ENCODE results near the gene BAG1. TPM values are rescaled to one million over a fixed set of nuclear protein-coding genes. Genes with fewer than 3 reads are reported as not detected.

The BAG1 gene
- 40.2 TPM for total RNA-seq

DNA sequence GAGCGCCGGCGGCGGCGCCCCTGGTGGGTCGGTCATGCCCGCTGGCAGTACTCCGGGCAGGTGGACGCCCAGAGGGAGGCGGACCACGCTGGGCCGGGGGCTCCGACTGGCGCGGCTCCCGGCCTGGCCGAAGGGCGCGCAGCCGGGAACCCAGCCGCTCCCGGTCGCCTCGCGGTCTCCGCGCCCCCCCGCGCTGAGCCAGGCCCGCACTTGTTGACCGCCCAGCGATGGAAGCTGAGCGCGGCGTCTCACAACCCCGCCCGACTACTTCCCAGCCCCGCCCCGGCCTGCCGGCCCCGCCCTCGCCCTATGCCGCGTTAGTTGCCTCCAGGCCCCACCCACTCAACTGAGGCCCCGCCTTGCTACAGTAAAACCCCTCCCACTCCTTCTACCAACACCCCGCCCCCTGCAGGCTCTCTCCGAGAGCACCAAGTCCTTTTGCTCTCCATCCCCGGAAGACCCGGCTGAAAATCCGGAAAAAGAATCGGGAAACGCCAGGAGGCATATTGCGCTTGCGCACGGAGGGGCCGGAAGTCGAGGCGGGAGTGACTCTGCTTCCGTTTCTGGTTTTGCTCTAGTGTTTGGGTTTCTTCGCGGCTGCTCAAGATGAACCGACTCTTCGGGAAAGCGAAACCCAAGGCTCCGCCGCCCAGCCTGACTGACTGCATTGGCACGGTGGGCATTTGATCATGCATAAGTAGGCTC lies at the start of gene BAG1, which contains the start of gene CHMP5:
Gene BAG1, minus strand, starts transcription at position 236 of the 705 bp plus-strand sequence.
Gene CHMP5, plus strand, starts transcription at position 577 of the 705 bp plus-strand sequence. Its CDS starts 30 bp downstream, at position 607.
- H3K4me1 ChIP-seq (ENCODE audit: control insufficient read depth in 3 of 3, insufficient read depth in 3 of 3, low read length in 3 of 3): peaks cover 24 to 28% (median 27%) of the 10 kb centered on the region in 3 donors
- H3K9ac ChIP-seq (ENCODE audit: low read depth in 1 of 3, low read length in 3 of 3): peak within 1 kb of the TSS; percentile 95 to 99 (median 97)
- no peaks in the 10 kb centered on the region for H3K9me3 ChIP-seq (ENCODE audit: control insufficient read depth in 3 of 3, low read length in 3 of 3)
- H3K27me3 ChIP-seq (ENCODE audit: control insufficient read depth in 3 of 3, insufficient read depth in 3 of 3, low read length in 3 of 3): no peaks in the 10 kb centered on the region
- peak within 1 kb of the TSS; percentile 95 to 99 (median 98) for H3K4me3 ChIP-seq (ENCODE audit: low read length in 3 of 3)
- peak within 1 kb of the TSS; percentile 95 for H3K27ac ChIP-seq (ENCODE audit: low read depth, low read length)
- H3K36me3 ChIP-seq (ENCODE audit: control insufficient read depth in 3 of 3, insufficient read depth in 3 of 3, low read length in 3 of 3): peaks cover 32 to 40% (median 38%) of the 10 kb centered on the region in 3 donors

DNA sequence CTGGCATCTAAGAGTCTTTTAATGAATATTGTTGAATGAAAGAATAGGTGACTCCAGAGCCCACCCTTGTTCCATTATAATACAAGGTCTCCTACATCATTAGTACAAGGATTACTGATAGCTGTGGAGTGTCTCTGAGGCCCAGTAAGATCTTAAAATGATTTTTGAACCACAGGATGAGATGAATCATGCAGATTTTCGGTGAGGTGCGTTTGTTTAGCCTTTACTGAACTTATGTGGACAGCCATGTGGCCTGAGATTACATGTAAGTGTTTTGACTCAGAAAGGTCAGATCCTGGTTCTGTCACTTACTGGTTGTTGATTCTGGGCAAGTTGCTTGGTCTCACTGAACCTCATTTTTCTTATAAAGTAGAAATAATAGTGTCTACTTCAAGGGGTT lies 47.4 kb upstream of the BAG1 start:
- Histone ChIP-seq H3K9me3 (ENCODE audit: control insufficient read depth in 3 of 3, low read length in 3 of 3) (no peaks in the 10 kb centered on the region), H3K9ac (ENCODE audit: low read depth in 1 of 3, low read length in 3 of 3) (no peak overlapping the region), H3K4me1 (ENCODE audit: control insufficient read depth in 3 of 3, insufficient read depth in 3 of 3, low read length in 3 of 3) (peaks cover 0 to 3% (median 0%) of the 10 kb centered on the region in 3 donors), H3K27me3 (ENCODE audit: control insufficient read depth in 3 of 3, insufficient read depth in 3 of 3, low read length in 3 of 3) (no peaks in the 10 kb centered on the region), H3K27ac (ENCODE audit: low read depth, low read length) (no peak overlapping the region), H3K4me3 (ENCODE audit: low read length in 3 of 3) (no peak overlapping the region), H3K36me3 (ENCODE audit: control insufficient read depth in 3 of 3, insufficient read depth in 3 of 3, low read length in 3 of 3) (peaks cover 46 to 75% (median 66%) of the 10 kb centered on the region in 3 donors)

GRCh38 chr9:33310748-33311147 lies 46.2 kb upstream of the BAG1 start:
- Histone ChIP-seq H3K4me3 (ENCODE audit: low read length in 3 of 3) (no peak overlapping the region), H3K9ac (ENCODE audit: low read depth in 1 of 3, low read length in 3 of 3) (no peak overlapping the region), H3K27ac (ENCODE audit: low read depth, low read length) (no peak overlapping the region), H3K4me1 (ENCODE audit: control insufficient read depth in 3 of 3, insufficient read depth in 3 of 3, low read length in 3 of 3) (peaks cover 0 to 3% (median 0%) of the 10 kb centered on the region in 3 donors), H3K36me3 (ENCODE audit: control insufficient read depth in 3 of 3, insufficient read depth in 3 of 3, low read length in 3 of 3) (peaks cover 53 to 78% (median 70%) of the 10 kb centered on the region in 3 donors), H3K9me3 (ENCODE audit: control insufficient read depth in 3 of 3, low read length in 3 of 3) (no peaks in the 10 kb centered on the region), H3K27me3 (ENCODE audit: control insufficient read depth in 3 of 3, insufficient read depth in 3 of 3, low read length in 3 of 3) (no peaks in the 10 kb centered on the region)

DNA sequence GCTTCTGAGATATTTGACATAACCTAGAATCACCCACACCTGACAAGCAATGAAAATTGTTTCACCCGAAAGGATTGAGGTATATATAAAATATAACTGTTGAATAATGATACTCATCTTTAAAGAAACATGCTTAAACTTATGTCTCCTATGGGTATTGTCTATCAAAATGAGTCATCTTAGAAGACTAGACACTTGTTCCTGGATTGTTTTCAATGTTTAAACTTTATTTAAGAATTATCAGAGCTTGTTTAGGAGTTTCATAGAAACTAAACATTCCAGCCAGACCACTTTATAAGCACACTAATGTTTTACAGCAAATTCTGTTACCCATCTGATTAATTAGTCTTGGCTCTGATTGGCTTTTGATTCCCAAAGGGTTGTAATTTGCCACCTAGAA lies 45.4 kb upstream of the BAG1 start:
- Histone ChIP-seq H3K4me3 (ENCODE audit: low read length in 3 of 3) (no peak overlapping the region), H3K36me3 (ENCODE audit: control insufficient read depth in 3 of 3, insufficient read depth in 3 of 3, low read length in 3 of 3) (peaks cover 59 to 81% (median 76%) of the 10 kb centered on the region in 3 donors)

DNA sequence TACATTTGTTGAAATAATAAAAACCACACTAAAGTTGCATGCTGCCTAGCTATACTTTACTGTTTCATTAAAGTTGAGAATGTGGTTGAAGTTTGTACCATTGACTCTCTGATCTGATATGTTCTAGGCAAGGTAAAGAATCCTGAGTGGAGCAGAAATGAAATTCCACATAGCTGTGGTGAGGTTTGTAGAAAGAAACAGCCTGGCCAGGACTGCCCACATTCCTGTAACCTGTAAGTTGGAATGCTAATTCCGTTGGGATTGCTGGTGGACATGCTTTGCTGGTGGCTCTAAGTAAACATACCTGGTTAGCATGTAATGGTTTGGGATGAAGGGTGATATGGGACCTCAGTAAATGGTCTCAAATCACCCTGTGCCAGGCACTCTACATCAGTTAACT lies 42.6 kb upstream of the BAG1 start:
- Histone ChIP-seq H3K4me3 (ENCODE audit: low read length in 3 of 3) (no peak overlapping the region), H3K27me3 (ENCODE audit: control insufficient read depth in 3 of 3, insufficient read depth in 3 of 3, low read length in 3 of 3) (no peaks in the 10 kb centered on the region), H3K4me1 (ENCODE audit: control insufficient read depth in 3 of 3, insufficient read depth in 3 of 3, low read length in 3 of 3) (peaks cover 0 to 3% (median 0%) of the 10 kb centered on the region in 3 donors), H3K9ac (ENCODE audit: low read depth in 1 of 3, low read length in 3 of 3) (no peak overlapping the region), H3K27ac (ENCODE audit: low read depth, low read length) (no peak overlapping the region), H3K9me3 (ENCODE audit: control insufficient read depth in 3 of 3, low read length in 3 of 3) (no peaks in the 10 kb centered on the region), H3K36me3 (ENCODE audit: control insufficient read depth in 3 of 3, insufficient read depth in 3 of 3, low read length in 3 of 3) (peaks cover 52 to 85% (median 84%) of the 10 kb centered on the region in 3 donors)

More for the DNA sequence above, 45.4 kb upstream of the BAG1 start:
- no peaks in the 10 kb centered on the region for H3K27me3 ChIP-seq (ENCODE audit: control insufficient read depth in 3 of 3, insufficient read depth in 3 of 3, low read length in 3 of 3)
- no peak overlapping the region for H3K9ac ChIP-seq (ENCODE audit: low read depth in 1 of 3, low read length in 3 of 3)
- no peak overlapping the region for H3K27ac ChIP-seq (ENCODE audit: low read depth, low read length)
- no peaks in the 10 kb centered on the region for H3K9me3 ChIP-seq (ENCODE audit: control insufficient read depth in 3 of 3, low read length in 3 of 3)
- peaks cover 0 to 3% (median 0%) of the 10 kb centered on the region in 3 donors for H3K4me1 ChIP-seq (ENCODE audit: control insufficient read depth in 3 of 3, insufficient read depth in 3 of 3, low read length in 3 of 3)

DNA sequence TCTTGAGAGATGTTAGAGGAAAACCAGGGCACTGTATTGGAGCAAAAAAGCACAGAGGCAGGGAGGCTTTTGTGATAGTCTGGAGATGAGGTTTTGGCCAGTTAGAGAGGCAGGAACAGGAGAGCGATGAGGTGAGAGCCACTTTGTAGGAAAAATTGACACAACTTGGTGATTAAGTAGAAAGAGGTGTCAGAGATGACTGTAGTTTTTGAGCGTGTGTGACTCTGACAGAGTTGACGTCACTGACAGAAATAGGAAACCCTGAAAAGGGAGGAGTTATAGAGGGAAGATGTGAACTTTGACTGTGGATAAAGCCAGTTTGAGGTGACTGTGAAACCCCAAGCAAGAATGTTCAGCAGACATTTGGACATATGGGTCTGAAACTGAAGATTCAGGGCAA lies 41.5 kb upstream of the BAG1 start:
- Histone ChIP-seq H3K36me3 (ENCODE audit: control insufficient read depth in 3 of 3, insufficient read depth in 3 of 3, low read length in 3 of 3) (peaks cover 52 to 82% (median 76%) of the 10 kb centered on the region in 3 donors), H3K27ac (ENCODE audit: low read depth, low read length) (no peak overlapping the region), H3K4me3 (ENCODE audit: low read length in 3 of 3) (no peak overlapping the region)

GRCh38 chr9:33304362-33304761 lies 39.9 kb upstream of the BAG1 start:
- Histone ChIP-seq H3K4me1 (ENCODE audit: control insufficient read depth in 3 of 3, insufficient read depth in 3 of 3, low read length in 3 of 3) (peaks cover 4 to 7% (median 7%) of the 10 kb centered on the region in 3 donors), H3K36me3 (ENCODE audit: control insufficient read depth in 3 of 3, insufficient read depth in 3 of 3, low read length in 3 of 3) (peaks cover 55 to 76% (median 75%) of the 10 kb centered on the region in 3 donors), H3K27me3 (ENCODE audit: control insufficient read depth in 3 of 3, insufficient read depth in 3 of 3, low read length in 3 of 3) (no peaks in the 10 kb centered on the region), H3K27ac (ENCODE audit: low read depth, low read length) (no peak overlapping the region), H3K9ac (ENCODE audit: low read depth in 1 of 3, low read length in 3 of 3) (no peak overlapping the region), H3K9me3 (ENCODE audit: control insufficient read depth in 3 of 3, low read length in 3 of 3) (no peaks in the 10 kb centered on the region), H3K4me3 (ENCODE audit: low read length in 3 of 3) (no peak overlapping the region)

More for the DNA sequence above, 41.5 kb upstream of the BAG1 start:
- Histone ChIP-seq H3K4me1 (ENCODE audit: control insufficient read depth in 3 of 3, insufficient read depth in 3 of 3, low read length in 3 of 3) (peaks cover 0 to 3% (median 2%) of the 10 kb centered on the region in 3 donors), H3K9me3 (ENCODE audit: control insufficient read depth in 3 of 3, low read length in 3 of 3) (no peaks in the 10 kb centered on the region), H3K27me3 (ENCODE audit: control insufficient read depth in 3 of 3, insufficient read depth in 3 of 3, low read length in 3 of 3) (no peaks in the 10 kb centered on the region), H3K9ac (ENCODE audit: low read depth in 1 of 3, low read length in 3 of 3) (no peak overlapping the region)

GRCh38 chr9:33300546-33300945 lies 36.0 kb upstream of the BAG1 start:
- peaks cover 22 to 37% (median 28%) of the 10 kb centered on the region in 3 donors for H3K4me1 ChIP-seq (ENCODE audit: control insufficient read depth in 3 of 3, insufficient read depth in 3 of 3, low read length in 3 of 3)
- peaks cover 38 to 74% (median 60%) of the 10 kb centered on the region in 3 donors for H3K36me3 ChIP-seq (ENCODE audit: control insufficient read depth in 3 of 3, insufficient read depth in 3 of 3, low read length in 3 of 3)
- no peaks in the 10 kb centered on the region for H3K27me3 ChIP-seq (ENCODE audit: control insufficient read depth in 3 of 3, insufficient read depth in 3 of 3, low read length in 3 of 3)
- no peaks in the 10 kb centered on the region for H3K9me3 ChIP-seq (ENCODE audit: control insufficient read depth in 3 of 3, low read length in 3 of 3)
- no peak overlapping the region for H3K4me3 ChIP-seq (ENCODE audit: low read length in 3 of 3)
- H3K27ac ChIP-seq (ENCODE audit: low read depth, low read length): peak overlapping the region; percentile 48
- no peak overlapping the region for H3K9ac ChIP-seq (ENCODE audit: low read depth in 1 of 3, low read length in 3 of 3)

- Histone ChIP-seq H3K36me3 (ENCODE audit: control insufficient read depth in 3 of 3, insufficient read depth in 3 of 3, low read length in 3 of 3) (peaks cover 25 to 50% (median 37%) of the 10 kb centered on the region in 3 donors), H3K27me3 (ENCODE audit: control insufficient read depth in 3 of 3, insufficient read depth in 3 of 3, low read length in 3 of 3) (no peaks in the 10 kb centered on the region), H3K4me3 (ENCODE audit: low read length in 3 of 3) (peak overlapping the region in 1 of 3 donors; percentile 3), H3K27ac (ENCODE audit: low read depth, low read length) (peak overlapping the region; percentile 39), H3K4me1 (ENCODE audit: control insufficient read depth in 3 of 3, insufficient read depth in 3 of 3, low read length in 3 of 3) (peaks cover 36 to 63% (median 47%) of the 10 kb centered on the region in 3 donors), H3K9me3 (ENCODE audit: control insufficient read depth in 3 of 3, low read length in 3 of 3) (no peaks in the 10 kb centered on the region), H3K9ac (ENCODE audit: low read depth in 1 of 3, low read length in 3 of 3) (no peak overlapping the region)
Measured at GRCh38 chr9:33297432-33297831, 32.9 kb upstream of the BAG1 start.

DNA sequence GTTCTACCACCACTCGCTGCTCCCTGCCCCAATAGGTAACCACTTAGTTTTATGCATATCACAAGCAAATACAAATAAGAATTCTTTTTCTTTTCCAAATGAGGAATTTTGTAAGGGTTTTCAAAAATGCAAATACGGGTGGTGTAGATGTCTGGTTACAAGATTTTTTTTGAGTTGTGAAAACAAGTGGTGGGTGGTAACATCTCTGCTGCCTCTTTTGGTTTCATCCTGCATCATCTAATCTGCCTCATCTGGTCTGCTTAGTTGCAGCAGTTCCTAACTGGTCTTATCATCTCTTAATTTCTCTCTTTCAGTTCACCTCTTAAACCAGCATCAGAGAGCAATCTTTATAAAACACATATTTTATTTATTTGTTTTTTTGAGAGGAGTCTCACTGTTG lies 31.1 kb upstream of the BAG1 start:
- no peak overlapping the region for H3K4me3 ChIP-seq (ENCODE audit: low read length in 3 of 3)
- H3K9ac ChIP-seq (ENCODE audit: low read depth in 1 of 3, low read length in 3 of 3): no peak overlapping the region
- H3K36me3 ChIP-seq (ENCODE audit: control insufficient read depth in 3 of 3, insufficient read depth in 3 of 3, low read length in 3 of 3): peaks cover 18 to 43% (median 30%) of the 10 kb centered on the region in 3 donors
- no peak overlapping the region for H3K27ac ChIP-seq (ENCODE audit: low read depth, low read length)
- no peaks in the 10 kb centered on the region for H3K9me3 ChIP-seq (ENCODE audit: control insufficient read depth in 3 of 3, low read length in 3 of 3)
- peaks cover 47 to 77% (median 51%) of the 10 kb centered on the region in 3 donors for H3K4me1 ChIP-seq (ENCODE audit: control insufficient read depth in 3 of 3, insufficient read depth in 3 of 3, low read length in 3 of 3)
- H3K27me3 ChIP-seq (ENCODE audit: control insufficient read depth in 3 of 3, insufficient read depth in 3 of 3, low read length in 3 of 3): no peaks in the 10 kb centered on the region

Data from skeletal muscle tissue (tissue), 4 donors.